ENCODE measurements around the gene RACGAP1.

- TF ChIP-seq POLR2A (IDR thresholded peaks at IDR 0.05): no peak
- TF ChIP-seq CTCF (IDR thresholded peaks at IDR 0.05): no peak
Observed at GRCh38 chr12:49939707-49940106, 85.6 kb downstream of the RACGAP1 start.
